ENCODE measurements around the gene PCBD1.
"Not testable (repeated sequence)": the region's sequence is repeated elsewhere in the genome, so short reads cannot be mapped to it uniquely, and the experiment has no call there.

The PCBD1 gene

DNA sequence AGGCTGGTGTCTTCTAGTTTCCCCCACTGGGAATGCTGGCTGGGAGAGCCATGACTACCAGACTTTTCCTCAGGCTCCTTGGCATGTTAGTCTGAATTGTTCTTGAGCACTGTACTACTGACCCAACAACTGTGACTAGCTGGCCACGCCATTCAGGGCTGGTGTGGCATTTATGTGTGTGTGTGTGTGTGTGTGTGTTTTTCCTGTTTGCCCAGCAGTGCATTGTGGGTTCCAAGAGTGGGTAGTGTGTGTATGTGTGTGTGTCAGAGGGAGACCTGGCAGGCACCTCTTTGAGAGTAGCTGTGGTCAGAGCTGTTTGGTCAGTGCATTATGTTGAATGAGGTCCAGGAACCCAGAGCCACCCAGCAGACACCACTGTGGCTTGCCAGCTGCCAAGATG, 9.2 kb downstream of the PCBD1 start:
- DNase-seq (ENCODE audit: low read depth), result no peak
- TF ChIP-seq, protein P1, sequence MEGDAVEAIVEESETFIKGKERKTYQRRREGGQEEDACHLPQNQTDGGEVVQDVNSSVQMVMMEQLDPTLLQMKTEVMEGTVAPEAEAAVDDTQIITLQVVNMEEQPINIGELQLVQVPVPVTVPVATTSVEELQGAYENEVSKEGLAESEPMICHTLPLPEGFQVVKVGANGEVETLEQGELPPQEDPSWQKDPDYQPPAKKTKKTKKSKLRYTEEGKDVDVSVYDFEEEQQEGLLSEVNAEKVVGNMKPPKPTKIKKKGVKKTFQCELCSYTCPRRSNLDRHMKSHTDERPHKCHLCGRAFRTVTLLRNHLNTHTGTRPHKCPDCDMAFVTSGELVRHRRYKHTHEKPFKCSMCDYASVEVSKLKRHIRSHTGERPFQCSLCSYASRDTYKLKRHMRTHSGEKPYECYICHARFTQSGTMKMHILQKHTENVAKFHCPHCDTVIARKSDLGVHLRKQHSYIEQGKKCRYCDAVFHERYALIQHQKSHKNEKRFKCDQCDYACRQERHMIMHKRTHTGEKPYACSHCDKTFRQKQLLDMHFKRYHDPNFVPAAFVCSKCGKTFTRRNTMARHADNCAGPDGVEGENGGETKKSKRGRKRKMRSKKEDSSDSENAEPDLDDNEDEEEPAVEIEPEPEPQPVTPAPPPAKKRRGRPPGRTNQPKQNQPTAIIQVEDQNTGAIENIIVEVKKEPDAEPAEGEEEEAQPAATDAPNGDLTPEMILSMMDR (IDR thresholded peaks at IDR 0.05; ENCODE audit: control insufficient read depth, insufficient read depth, low read depth, low read length, missing control alignments), result no peak
- no peak overlapping the region for H3K4me3 ChIP-seq (ENCODE audit: control insufficient read depth, low read depth, low read length)

DNA sequence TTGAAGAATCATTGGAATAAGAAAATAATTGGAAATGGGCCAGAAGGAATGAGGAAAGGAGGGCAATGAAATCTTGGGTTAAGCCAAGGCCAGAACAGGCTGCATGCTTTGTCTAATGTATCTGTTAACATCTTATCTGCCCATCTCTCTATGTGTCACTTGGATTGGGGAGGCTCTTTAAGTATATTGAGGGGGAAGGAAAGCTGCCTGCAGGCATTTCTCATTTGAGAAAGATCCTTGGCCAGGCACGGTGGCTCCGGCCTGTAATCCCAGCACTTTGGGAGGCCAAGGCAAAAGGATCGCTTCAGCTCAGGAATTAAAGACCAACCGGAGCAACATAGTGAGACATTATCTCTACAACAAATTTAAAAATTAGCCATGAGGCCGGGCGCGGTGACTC, 14.3 kb downstream of the PCBD1 start:
- TF ChIP-seq, protein P1 (IDR thresholded peaks at IDR 0.05; ENCODE audit: control insufficient read depth, insufficient read depth, low read depth, low read length, missing control alignments), result no peak
- no peak for DNase-seq (ENCODE audit: low read depth)
- H3K4me3 ChIP-seq (ENCODE audit: control insufficient read depth, low read depth, low read length), result no peak overlapping the region

DNA sequence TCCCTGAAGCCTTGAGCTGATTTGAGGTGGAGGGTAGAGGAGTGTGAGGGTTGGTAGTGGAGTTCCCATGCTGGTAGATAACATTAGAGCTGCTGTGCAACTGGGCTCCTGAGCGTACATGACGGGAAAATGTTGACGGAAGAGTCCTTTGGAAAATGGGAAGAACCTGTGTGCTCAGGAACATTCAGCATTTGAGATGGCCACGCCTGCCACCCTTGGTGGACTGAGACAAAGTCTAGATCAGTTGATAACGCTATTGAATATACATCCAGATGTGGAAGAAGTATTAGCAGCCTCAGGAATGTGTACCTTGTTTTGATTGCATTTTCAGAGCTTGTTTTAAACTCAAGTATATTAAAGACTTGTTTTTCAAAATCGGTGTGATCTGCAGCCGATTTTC, 16.1 kb downstream of the PCBD1 start:
- H3K4me3 ChIP-seq (ENCODE audit: control insufficient read depth, low read depth, low read length), result no peak overlapping the region
- no peak for DNase-seq (ENCODE audit: low read depth)
- TF ChIP-seq, protein P1 (IDR thresholded peaks at IDR 0.05; ENCODE audit: control insufficient read depth, insufficient read depth, low read depth, low read length, missing control alignments), result no peak

DNA sequence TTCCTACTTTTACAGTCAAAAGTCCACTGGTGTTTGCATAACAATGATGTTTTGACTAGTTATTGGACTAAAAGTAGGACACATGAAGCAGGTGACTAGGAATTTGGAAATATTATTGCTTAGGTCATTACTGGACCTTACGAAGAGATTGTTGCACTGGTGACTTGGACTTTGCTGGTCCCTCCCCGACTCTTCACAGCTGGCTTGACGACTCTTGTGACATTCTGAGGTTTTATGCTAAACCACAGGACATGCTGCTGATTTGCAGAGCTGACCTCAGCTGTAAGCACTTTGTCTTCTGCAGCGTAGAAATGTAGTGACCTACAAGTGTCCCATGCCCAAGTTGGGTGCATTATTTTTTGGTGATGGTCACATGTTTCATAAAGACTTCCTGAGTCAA, 21.9 kb downstream of the PCBD1 start:
- H3K4me3 ChIP-seq (ENCODE audit: control insufficient read depth, low read depth, low read length), result no peak overlapping the region
- TF ChIP-seq, protein P1 (IDR thresholded peaks at IDR 0.05; ENCODE audit: control insufficient read depth, insufficient read depth, low read depth, low read length, missing control alignments), result no peak
- no peak for DNase-seq (ENCODE audit: low read depth)

DNA sequence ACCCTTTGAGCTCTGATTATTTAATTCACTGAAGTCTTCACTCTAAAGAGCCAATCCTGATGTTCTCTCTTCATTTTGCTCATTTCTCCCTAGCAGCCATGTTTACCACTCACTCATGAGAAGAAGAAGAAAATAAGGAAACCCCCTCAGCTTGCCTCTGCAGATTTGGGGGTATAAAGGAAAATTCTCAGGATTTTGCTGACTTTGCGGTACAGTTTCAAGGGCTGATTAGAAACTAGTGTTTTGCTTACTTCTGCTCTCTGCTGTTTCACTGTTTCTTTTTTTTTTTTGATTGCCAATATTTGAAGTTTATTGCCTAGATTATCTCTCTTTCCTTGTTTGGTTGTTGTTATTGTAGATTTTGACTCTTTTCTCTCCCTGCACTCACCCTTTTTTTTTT, 23.4 kb downstream of the PCBD1 start:
- no peak for DNase-seq (ENCODE audit: low read depth)
- H3K4me3 ChIP-seq (ENCODE audit: control insufficient read depth, low read depth, low read length), result no peak overlapping the region
- TF ChIP-seq, protein P1 (IDR thresholded peaks at IDR 0.05; ENCODE audit: control insufficient read depth, insufficient read depth, low read depth, low read length, missing control alignments), result no peak

DNA sequence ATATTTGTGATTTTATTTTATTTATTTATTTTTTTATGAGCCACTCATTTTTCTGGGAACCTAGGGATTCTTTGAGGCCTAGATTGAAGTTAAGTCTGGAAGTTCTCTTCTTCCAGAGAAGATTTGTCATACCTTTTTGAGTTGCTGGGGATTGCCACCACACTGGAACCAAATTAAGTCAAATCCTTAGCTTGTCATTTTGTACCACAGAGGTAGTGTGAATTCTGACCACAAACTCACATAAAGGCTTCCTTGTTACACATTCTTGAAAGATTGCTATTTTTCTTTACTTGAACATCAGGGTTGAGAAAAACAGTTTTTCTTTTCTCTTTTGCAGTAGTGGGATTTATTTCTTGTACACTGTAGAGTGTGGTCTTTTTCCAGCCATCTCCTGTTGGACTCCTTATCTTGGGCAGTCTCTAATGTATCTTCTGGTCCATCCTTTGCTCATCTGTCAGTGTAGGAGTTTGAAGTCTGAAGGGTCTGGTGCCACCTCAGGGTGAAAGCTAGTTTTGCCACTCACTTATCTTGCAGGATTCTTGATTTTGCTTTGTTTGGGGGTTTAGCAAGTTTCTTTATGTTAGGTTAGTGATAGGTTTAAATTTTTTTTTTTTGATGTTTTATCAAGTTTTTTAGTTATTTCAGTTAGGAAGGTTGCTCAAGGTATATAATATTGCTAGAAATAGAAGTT, 24.8 kb downstream of the PCBD1 start:
- H3K4me3 ChIP-seq (ENCODE audit: control insufficient read depth, low read depth, low read length), result no peak overlapping the region
- TF ChIP-seq, protein P1 (IDR thresholded peaks at IDR 0.05; ENCODE audit: control insufficient read depth, insufficient read depth, low read depth, low read length, missing control alignments), result peak; percentile 21
- DNase-seq (ENCODE audit: low read depth), result no peak

DNA sequence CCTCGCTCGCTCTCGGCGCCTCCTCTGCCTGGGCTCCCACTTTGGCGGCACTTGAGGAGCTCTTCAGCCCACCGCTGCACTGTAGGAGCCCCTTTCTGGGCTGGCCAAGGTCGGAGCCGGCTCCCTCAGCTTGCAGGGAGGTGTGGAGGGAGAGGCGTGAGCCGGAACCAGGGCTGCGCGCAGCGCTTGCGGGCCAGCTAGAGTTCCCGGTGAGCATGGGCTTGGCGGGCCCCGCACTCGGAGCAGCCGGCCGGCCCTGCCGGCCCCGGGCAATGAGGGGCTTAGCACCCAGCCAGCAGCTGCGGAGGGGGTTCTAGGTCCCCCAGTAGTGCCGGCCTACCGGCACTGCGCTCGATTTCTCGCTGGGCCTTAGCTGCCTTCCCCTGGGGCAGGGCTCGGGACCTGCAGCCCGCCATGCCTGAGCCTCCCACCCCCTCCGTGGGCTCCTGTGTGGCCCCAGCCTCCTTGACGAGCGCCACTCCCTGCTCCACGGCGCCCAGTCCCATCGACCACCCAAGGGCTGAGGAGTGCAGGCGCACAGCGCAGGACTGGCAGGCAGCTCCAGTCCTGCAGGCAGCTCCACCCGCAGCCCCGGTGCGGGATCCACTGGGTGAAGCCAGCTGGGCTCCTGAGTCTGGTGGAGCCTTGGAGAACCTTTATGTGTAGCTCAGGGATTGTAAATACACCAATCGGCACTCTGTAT, 26.7 kb downstream of the PCBD1 start:
- not testable (repeated sequence) for DNase-seq (ENCODE audit: low read depth); H3K4me3 ChIP-seq (ENCODE audit: control insufficient read depth, low read depth, low read length)
